Gastroesophageal sphincter (tissue), 3 donors: Measurements from ENCODE around the gene RPL29.

Experiments used
- EP300 ChIP-seq: sonication (generic); formaldehyde crosslinking; IDR thresholded peaks from one replicate; pipeline ENCODE4 v1.6.1; 2017; ENCODE audit warnings: antibody characterized with exemption, mild to moderate bottlenecking
- POLR2A ChIP-seq, 2 donors: fragments of 450-650 bp; IDR thresholded peaks; one replicate each; pipeline ENCODE4 v1.6.1; 2017; ENCODE audit warnings: antibody characterized with exemption in 2 of 2, mild to moderate bottlenecking in 2 of 2, moderate library complexity in 1 of 2
- TF ChIP-seq, protein P1 (sequence below), 4 experiments: fragments of 200-600 bp in 2 of 4; fragments of 450-650 bp in 2 of 4; sonication (generic) in 1 of 4; IDR thresholded peaks; one replicate each; pipeline ENCODE4 v1.5.1; 2017 to 2019; ENCODE audit warnings: antibody characterized with exemption in 4 of 4, mild to moderate bottlenecking in 2 of 4, moderate library complexity in 2 of 4

DNA sequence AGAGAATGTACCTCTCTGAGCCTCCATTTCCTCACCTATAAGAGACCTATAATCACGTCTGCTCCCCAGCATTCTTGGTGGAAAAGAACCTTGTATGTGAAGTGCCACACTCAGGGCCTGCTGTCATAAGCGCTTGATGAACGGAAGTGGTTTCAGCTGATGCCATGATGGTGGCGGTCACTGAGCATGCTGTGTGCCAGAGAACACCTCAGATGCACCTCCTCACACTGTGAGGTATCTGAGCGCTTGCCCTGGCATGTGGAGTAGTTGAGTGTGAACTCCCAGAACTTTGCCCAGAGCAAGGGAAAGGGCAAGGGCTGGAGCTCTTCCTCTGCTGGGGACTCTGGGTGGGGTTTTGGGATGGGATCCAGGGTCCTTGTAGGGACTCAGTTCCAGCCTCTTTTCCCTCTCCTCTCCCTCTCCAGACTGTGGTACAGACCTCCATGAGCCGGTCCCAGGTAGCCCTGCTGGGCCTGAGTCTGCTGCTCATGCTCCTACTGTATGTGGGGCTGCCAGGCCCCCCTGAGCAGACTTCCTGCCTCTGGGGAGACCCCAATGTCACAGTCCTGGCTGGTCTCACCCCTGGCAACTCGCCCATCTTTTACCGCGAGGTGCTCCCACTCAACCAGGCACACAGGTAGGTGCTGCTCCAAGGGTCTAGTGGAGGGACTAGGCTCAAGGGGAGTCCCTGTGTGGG, 18.1 kb downstream of the RPL29 start:
- TF ChIP-seq, protein P1, sequence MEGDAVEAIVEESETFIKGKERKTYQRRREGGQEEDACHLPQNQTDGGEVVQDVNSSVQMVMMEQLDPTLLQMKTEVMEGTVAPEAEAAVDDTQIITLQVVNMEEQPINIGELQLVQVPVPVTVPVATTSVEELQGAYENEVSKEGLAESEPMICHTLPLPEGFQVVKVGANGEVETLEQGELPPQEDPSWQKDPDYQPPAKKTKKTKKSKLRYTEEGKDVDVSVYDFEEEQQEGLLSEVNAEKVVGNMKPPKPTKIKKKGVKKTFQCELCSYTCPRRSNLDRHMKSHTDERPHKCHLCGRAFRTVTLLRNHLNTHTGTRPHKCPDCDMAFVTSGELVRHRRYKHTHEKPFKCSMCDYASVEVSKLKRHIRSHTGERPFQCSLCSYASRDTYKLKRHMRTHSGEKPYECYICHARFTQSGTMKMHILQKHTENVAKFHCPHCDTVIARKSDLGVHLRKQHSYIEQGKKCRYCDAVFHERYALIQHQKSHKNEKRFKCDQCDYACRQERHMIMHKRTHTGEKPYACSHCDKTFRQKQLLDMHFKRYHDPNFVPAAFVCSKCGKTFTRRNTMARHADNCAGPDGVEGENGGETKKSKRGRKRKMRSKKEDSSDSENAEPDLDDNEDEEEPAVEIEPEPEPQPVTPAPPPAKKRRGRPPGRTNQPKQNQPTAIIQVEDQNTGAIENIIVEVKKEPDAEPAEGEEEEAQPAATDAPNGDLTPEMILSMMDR (IDR thresholded peaks at IDR 0.05): no peak
- TF ChIP-seq EP300 (no peak), POLR2A (IDR thresholded peaks at IDR 0.05) (no peak)
